Measurements from ENCODE around the gene ZNF516. TPM values are rescaled to one million over a fixed set of nuclear protein-coding genes. Genes with fewer than 3 reads are reported as not detected.

The ZNF516 gene
- polyA plus RNA-seq, 3 donors: 5.0 to 41.9 (median 8.6) TPM

GRCh38 chr18:76479351-76480238 lies 15.4 kb downstream of the ZNF516 start:
- peak overlapping the region; percentile 51 to 85 (median 77) for H3K27ac Mint-ChIP-seq
- Histone ChIP-seq H2AFZ (ENCODE audit: insufficient read depth, low read depth, low read length, poor library complexity, severe bottlenecking) (no peak overlapping the region), H3K36me3 (replicated peaks in 1 of 2; ENCODE audit: control insufficient read depth in 1 of 2, insufficient read depth in 2 of 2, low read length in 2 of 2) (peaks cover 5 to 25% of the 10 kb centered on the region in 2 donors), H4K20me1 (ENCODE audit: insufficient read depth, low read length) (peaks cover 99% of the 10 kb centered on the region), H3K4me2 (replicated peaks; ENCODE audit: extremely low read depth, low read length, poor library complexity, severe bottlenecking) (peak overlapping the region; percentile 25), H3K79me2 (ENCODE audit: insufficient read depth, low read length) (peaks cover 100% of the 10 kb centered on the region), H3K9ac (ENCODE audit: insufficient read depth, low read length, poor library complexity, severe bottlenecking) (no peak overlapping the region), H3K4me3 (replicated peaks in 1 of 3; ENCODE audit: low read depth in 2 of 3, low read length in 3 of 3) (peak overlapping the region in 1 of 3 experiments; percentile 8), H3K27ac (ENCODE audit: low read depth in 1 of 2, low read length in 2 of 2) (peak overlapping the region; percentile 13 to 46), H3K9me3 (replicated peaks in 1 of 2; ENCODE audit: control insufficient read depth in 1 of 2, insufficient read depth in 1 of 2, low read length in 2 of 2) (no peaks in the 10 kb centered on the region), H3K27me3 (ENCODE audit: control insufficient read depth in 2 of 2, insufficient read depth in 2 of 2, low read length in 2 of 2) (no peaks in the 10 kb centered on the region), H3K4me1 (ENCODE audit: control insufficient read depth in 1 of 2, insufficient read depth in 2 of 2, low read length in 2 of 2) (peaks cover 89 to 99% of the 10 kb centered on the region in 2 donors)
- DNase-seq: peak in 1 of 3 donors; percentile 31
- no peaks in the 10 kb centered on the region for H3K9me3 Mint-ChIP-seq
- H3K27me3 Mint-ChIP-seq (ENCODE audit: low read depth in 3 of 3): no peaks in the 10 kb centered on the region
- WGBS (ENCODE audit: insufficient coverage): 17% methylated on average over 8 of the region's 13 CpGs
- peak overlapping the region in 1 of 2 donors; percentile 48 for H3K4me3 Mint-ChIP-seq
- peak; percentile 27 for TF ChIP-seq CTCF (IDR thresholded peaks at IDR 0.05)
- peaks cover 23 to 34% of the 10 kb centered on the region in 2 donors for H3K36me3 Mint-ChIP-seq
- intact Hi-C loops (cut with micrococcal nuclease): loop anchor here in 1 of 2 donors (5.0 kb wide), 1 partner anchor 82 kb away; no protein-coding TSS in a partner anchor
- peaks cover 93% of the 10 kb centered on the region for H3K4me1 Mint-ChIP-seq

GRCh38 chr18:76476665-76477561 lies 18.1 kb downstream of the ZNF516 start:
- H2AFZ ChIP-seq (ENCODE audit: insufficient read depth, low read depth, low read length, poor library complexity, severe bottlenecking): no peak overlapping the region
- peaks cover 93% of the 10 kb centered on the region for H3K4me1 Mint-ChIP-seq

More at GRCh38 chr18:76476665-76477561, 18.1 kb downstream of the ZNF516 start:
- Histone ChIP-seq H3K4me2 (replicated peaks; ENCODE audit: extremely low read depth, low read length, poor library complexity, severe bottlenecking) (peak overlapping the region; percentile 64), H3K4me1 (ENCODE audit: control insufficient read depth in 1 of 2, insufficient read depth in 2 of 2, low read length in 2 of 2) (peaks cover 87 to 99% of the 10 kb centered on the region in 2 donors), H3K27me3 (ENCODE audit: control insufficient read depth in 2 of 2, insufficient read depth in 2 of 2, low read length in 2 of 2) (no peaks in the 10 kb centered on the region), H3K4me3 (replicated peaks in 1 of 3; ENCODE audit: low read depth in 2 of 3, low read length in 3 of 3) (peak overlapping the region in 2 of 3 experiments; percentile 40 to 57), H3K79me2 (ENCODE audit: insufficient read depth, low read length) (peaks cover 100% of the 10 kb centered on the region), H3K36me3 (replicated peaks in 1 of 2; ENCODE audit: control insufficient read depth in 1 of 2, insufficient read depth in 2 of 2, low read length in 2 of 2) (peaks cover 0 to 8% of the 10 kb centered on the region in 2 donors), H3K27ac (ENCODE audit: low read depth in 1 of 2, low read length in 2 of 2) (peak overlapping the region; percentile 19 to 74), H4K20me1 (ENCODE audit: insufficient read depth, low read length) (peaks cover 99% of the 10 kb centered on the region), H3K9ac (ENCODE audit: insufficient read depth, low read length, poor library complexity, severe bottlenecking) (no peak overlapping the region), H3K9me3 (replicated peaks in 1 of 2; ENCODE audit: control insufficient read depth in 1 of 2, insufficient read depth in 1 of 2, low read length in 2 of 2) (no peaks in the 10 kb centered on the region)
- DNase-seq: peak in 2 of 3 donors; percentile 63 to 73
- Mint-ChIP-seq H3K4me3 (peak overlapping the region; percentile 62 to 84), H3K27ac (peak overlapping the region; percentile 66 to 93 (median 88)), H3K27me3 (ENCODE audit: low read depth in 3 of 3) (no peaks in the 10 kb centered on the region), H3K9me3 (no peaks in the 10 kb centered on the region), H3K36me3 (peaks cover 9 to 16% of the 10 kb centered on the region in 2 donors)
- 3% methylated on average over 14 of the region's 16 CpGs for WGBS (ENCODE audit: insufficient coverage)
- intact Hi-C loops (cut with micrococcal nuclease): no loop called here
- TF ChIP-seq CTCF (IDR thresholded peaks at IDR 0.05): no peak
